SK-N-SH (cell line): ENCODE data around the gene FAM120C.

Source experiments
- CTCF ChIP-seq: fragments of 200-600 bp; sonication (generic); IDR thresholded peaks from 2 replicates; pipeline ENCODE4 v1.6.1; 2017; ENCODE audit warnings: antibody characterized with exemption, mild to moderate bottlenecking, moderate library complexity
- EP300 ChIP-seq, 2 experiments: IDR thresholded peaks; 2 replicates each; pipeline versions ENCODE4 v1.4.0 to v1.6.1; 2012; ENCODE audit warnings: borderline replicate concordance in 1 of 2, low read depth in 1 of 2, low read length in 1 of 2
- FOXM1 ChIP-seq: IDR thresholded peaks from 2 replicates; pipeline ENCODE4 v1.4.0; 2012; ENCODE audit warnings: low read depth, mild to moderate bottlenecking
- POLR2AphosphoS5 ChIP-seq: IDR thresholded peaks from 2 replicates; pipeline ENCODE4 v1.6.1; 2012; ENCODE audit warnings: low read depth, low read length
- REST ChIP-seq: IDR thresholded peaks from 2 replicates; pipeline ENCODE4 v1.6.1; 2012; ENCODE audit warnings: mild to moderate bottlenecking, low read depth, low read length, moderate library complexity
- RXRA ChIP-seq: IDR thresholded peaks from 2 replicates; pipeline ENCODE4 v1.4.0; 2012; ENCODE audit warnings: low read depth, mild to moderate bottlenecking, borderline replicate concordance
- SMC3 ChIP-seq: IDR thresholded peaks from 2 replicates; pipeline ENCODE4 v1.6.1; 2012; ENCODE audit warnings: low read depth, low read length, improper control_type of control experiment
- TAF1 ChIP-seq: IDR thresholded peaks from 2 replicates; pipeline ENCODE4 v1.6.1; 2012; ENCODE audit warnings: low read depth, mild to moderate bottlenecking, low read length, moderate library complexity, borderline replicate concordance
- TEAD4 ChIP-seq: IDR thresholded peaks from 2 replicates; pipeline ENCODE4 v1.4.0; 2012; ENCODE audit warnings: mild to moderate bottlenecking, borderline replicate concordance; ENCODE audit not compliant: insufficient read depth
- USF1 ChIP-seq: IDR thresholded peaks from 2 replicates; pipeline ENCODE4 v1.4.0; 2012; ENCODE audit warnings: low read depth, borderline replicate concordance
- USF2 ChIP-seq: fragments of 150-350 bp; IDR thresholded peaks from 2 replicates; pipeline ENCODE4 v1.6.1; 2017; ENCODE audit warnings: antibody characterized with exemption, low read length, low read depth, borderline replicate concordance
- ZBTB33 ChIP-seq: IDR thresholded peaks from 2 replicates; pipeline ENCODE4 v1.4.0; 2012; ENCODE audit warnings: low read depth, borderline replicate concordance
- TF ChIP-seq, protein P1 (sequence below): IDR thresholded peaks from 2 replicates; pipeline ENCODE4 v1.4.0; 2012; ENCODE audit warnings: low read depth

DNA sequence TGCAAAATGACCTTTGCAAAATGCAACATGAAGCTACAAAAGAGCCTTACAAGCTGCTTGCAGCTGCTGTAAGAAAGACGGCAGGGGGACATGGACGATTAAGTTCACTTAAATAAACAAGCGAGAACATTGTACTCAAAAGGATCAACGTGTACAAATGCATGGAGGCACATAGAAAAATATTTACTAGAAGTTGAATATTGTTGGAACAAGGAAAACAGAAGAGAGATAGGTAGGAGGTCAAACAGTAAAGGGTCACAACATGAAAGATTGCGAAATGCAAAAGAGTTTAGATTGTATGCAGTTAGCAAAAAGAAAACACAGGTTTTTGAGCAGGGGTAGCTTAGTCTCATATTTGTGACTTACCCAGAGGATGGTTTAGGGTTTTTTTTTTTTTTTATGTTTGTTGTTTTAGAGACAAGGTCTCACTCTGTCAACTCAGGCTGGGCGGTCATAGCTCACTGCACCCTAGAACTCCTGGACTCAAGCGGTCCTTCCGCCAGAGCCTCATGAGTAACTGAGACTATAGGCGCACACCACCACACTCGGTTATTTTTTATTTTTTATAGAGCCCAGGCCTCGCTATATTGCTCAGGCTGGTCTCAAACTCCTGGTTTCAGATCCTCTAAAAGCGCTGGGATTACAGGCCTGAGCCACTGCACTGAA lies 137.4 kb downstream of the FAM120C start:
- no peak for TF ChIP-seq CTCF
- no peak for TF ChIP-seq TEAD4
- TF ChIP-seq, protein P1, sequence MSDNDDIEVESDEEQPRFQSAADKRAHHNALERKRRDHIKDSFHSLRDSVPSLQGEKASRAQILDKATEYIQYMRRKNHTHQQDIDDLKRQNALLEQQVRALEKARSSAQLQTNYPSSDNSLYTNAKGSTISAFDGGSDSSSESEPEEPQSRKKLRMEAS: no peak
- no peak for TF ChIP-seq REST
- no peak for TF ChIP-seq EP300 (IDR thresholded peaks at IDR 0.05; ENCODE audit: borderline replicate concordance in 1 of 2, low read depth in 1 of 2, low read length in 1 of 2)
- no peak for TF ChIP-seq POLR2AphosphoS5
- TF ChIP-seq USF1: no peak
- no peak for TF ChIP-seq FOXM1
- no peak for TF ChIP-seq TAF1
- TF ChIP-seq USF2: no peak
- TF ChIP-seq RXRA: no peak
- TF ChIP-seq ZBTB33: no peak
- no peak for TF ChIP-seq SMC3
